ENCODE results near the gene MTMR1.

- TF ChIP-seq EZH2phosphoT487 (IDR thresholded peaks at IDR 0.05; ENCODE audit: low read length): no peak
- no peak for TF ChIP-seq CTCF (IDR thresholded peaks at IDR 0.05; ENCODE audit: low read length)
- no peak for TF ChIP-seq EZH2 (optimal IDR thresholded peaks at IDR 0.05; ENCODE audit: low read depth, low read length)
Measured at GRCh38 chrX:150753968-150754367, 60.8 kb downstream of the MTMR1 start.
